SU-DHL-6 (cell line): ENCODE measurements around the gene SHISA7.
A peak's percentile ranks its signal among the peaks of the same experiment; 100 is the strongest.

ENCODE experiments used
- H2AFZ ChIP-seq: fragments of 200-600 bp; sonication (generic); 2 replicates; pipeline ENCODE4 v1.6.1; 2014; ENCODE audit warnings: low read depth, mild to moderate bottlenecking, moderate library complexity, mixed read lengths, antibody characterized with exemption, low read length; ENCODE audit not compliant: severe bottlenecking
- H3F3A ChIP-seq: fragments of 200-600 bp; shearing (Covaris generic); 2 replicates; pipeline ENCODE4 v1.6.0; 2016; ENCODE audit warnings: antibody characterized with exemption, mild to moderate bottlenecking; ENCODE audit not compliant: insufficient read depth
- H3K27ac ChIP-seq: fragments of 200-600 bp; sonication (generic); 2 replicates; pipeline ENCODE4 v1.5.1; 2016; ENCODE audit warnings: low read depth, mild to moderate bottlenecking, low read length, moderate library complexity, mixed read lengths
- H3K27me3 ChIP-seq: fragments of 200-600 bp; sonication (generic), shearing (Covaris generic); 2 replicates; pipeline ENCODE4 v1.6.0; 2014; ENCODE audit warnings: mild to moderate bottlenecking, low read length
- H3K36me3 ChIP-seq: fragments of 200-600 bp; sonication (generic); 2 replicates; pipeline ENCODE4 v1.6.1; 2014; ENCODE audit warnings: mild to moderate bottlenecking, low read length, mixed read lengths
- H3K4me2 ChIP-seq: fragments of 300-600, 200-600 bp; shearing (Covaris generic), sonication (generic); 2 replicates; pipeline ENCODE4 v1.6.0; 2014; ENCODE audit warnings: low read length, low read depth, mild to moderate bottlenecking; ENCODE audit not compliant: poor library complexity, severe bottlenecking
- H3K4me3 ChIP-seq: fragments of 200-600 bp; sonication (generic); 2 replicates; pipeline ENCODE4 v1.5.1; 2014; ENCODE audit warnings: antibody characterized with exemption, low read length, mild to moderate bottlenecking, mixed read lengths; ENCODE audit not compliant: insufficient read depth, poor library complexity, severe bottlenecking
- H3K79me2 ChIP-seq: fragments of 200-600 bp; sonication (generic); 2 replicates; pipeline ENCODE4 v1.6.1; 2014; ENCODE audit warnings: mild to moderate bottlenecking, low read length, moderate library complexity; ENCODE audit not compliant: insufficient read depth
- H3K9ac ChIP-seq: fragments of 200-600 bp; sonication (generic); 2 replicates; pipeline ENCODE4 v1.7.0; 2014; ENCODE audit warnings: mild to moderate bottlenecking, low read length
- H3K9me2 ChIP-seq: fragments of 200-600 bp; sonication (generic); replicated peaks from 2 replicates; pipeline ENCODE4 v1.6.1; 2014; ENCODE audit warnings: low read length; ENCODE audit not compliant: insufficient read depth
- H3K9me3 ChIP-seq: fragments of 200-600 bp; sonication (generic); 2 replicates; pipeline ENCODE4 v1.6.1; 2014; ENCODE audit warnings: low read length, mixed read lengths; ENCODE audit not compliant: insufficient read depth
- H4K20me1 ChIP-seq: fragments of 200-600 bp; sonication (generic); 2 replicates; pipeline ENCODE4 v1.6.1; 2014; ENCODE audit warnings: low read depth, mild to moderate bottlenecking, antibody characterized with exemption, low read length, moderate library complexity, mixed read lengths
- CTCF ChIP-seq: fragments of 200-600 bp; sonication (generic); IDR thresholded peaks from one replicate; pipeline ENCODE4 v1.5.1; 2017; ENCODE audit warnings: antibody characterized with exemption, mild to moderate bottlenecking, low read length, moderate library complexity; ENCODE audit not compliant: insufficient read depth, poor library complexity, severe bottlenecking
- EZH2phosphoT487 ChIP-seq: fragments of 200-600 bp; sonication (generic), shearing (Covaris generic); conservative IDR thresholded peaks from 2 replicates; pipeline ENCODE4 v1.6.1; 2018; ENCODE audit warnings: mild to moderate bottlenecking, antibody characterized with exemption, low read length, moderate library complexity, mixed read lengths

The SHISA7 gene

GRCh38 chr19:55459950-55460657 is 17.0 kb upstream of the SHISA7 start:
- Histone ChIP-seq H3F3A (peaks cover 9% of the 10 kb centered on the region; the same call in 1 of the 2 replicates), H3K36me3 (no peaks in the 10 kb centered on the region), H3K4me3 (no peak overlapping the region), H3K27ac (no peak overlapping the region), H3K9me3 (no peaks in the 10 kb centered on the region), H4K20me1 (no peaks in the 10 kb centered on the region), H3K9ac (no peak overlapping the region), H3K4me2 (peak overlapping the region; percentile 87), H3K79me2 (peaks cover 9% of the 10 kb centered on the region; the same call in 1 of the 2 replicates), H3K27me3 (no peaks in the 10 kb centered on the region), H3K9me2 (no peaks in the 10 kb centered on the region), H2AFZ (no peak overlapping the region)
- TF ChIP-seq CTCF = no peak
- no peak for TF ChIP-seq EZH2phosphoT487

DNA sequence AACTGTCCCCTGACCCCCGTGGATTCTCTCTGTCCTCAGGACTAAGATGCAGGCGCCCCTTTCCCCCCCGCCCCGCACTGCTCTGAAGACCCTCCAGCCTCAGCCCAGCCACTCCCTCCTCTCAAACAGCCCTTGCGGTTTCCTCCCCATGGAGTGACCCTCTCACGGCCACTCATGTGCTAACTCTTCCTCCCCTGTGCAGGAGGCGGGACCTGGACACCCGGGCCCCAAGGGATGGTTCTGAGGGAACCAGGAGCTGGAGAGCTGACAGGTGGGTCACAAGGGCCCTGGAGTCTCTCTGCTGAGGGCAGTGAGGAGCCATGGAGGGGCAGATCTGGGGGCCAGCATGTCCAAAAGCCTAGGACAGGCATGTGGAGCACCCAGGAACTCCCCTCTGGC is 16.4 kb upstream of the SHISA7 start:
- peaks cover 9% of the 10 kb centered on the region; the same call in 1 of the 2 replicates for H3F3A ChIP-seq
- H2AFZ ChIP-seq = no peak overlapping the region
- no peaks in the 10 kb centered on the region for H3K9me2 ChIP-seq
- no peak overlapping the region for H3K4me3 ChIP-seq
- H4K20me1 ChIP-seq = no peaks in the 10 kb centered on the region
- no peaks in the 10 kb centered on the region for H3K36me3 ChIP-seq
- no peaks in the 10 kb centered on the region for H3K27me3 ChIP-seq
- H3K79me2 ChIP-seq = peaks cover 9% of the 10 kb centered on the region; the same call in 1 of the 2 replicates
- H3K27ac ChIP-seq = no peak overlapping the region
- H3K4me2 ChIP-seq = peak overlapping the region; percentile 8
- no peaks in the 10 kb centered on the region for H3K9me3 ChIP-seq
- H3K9ac ChIP-seq = no peak overlapping the region
- TF ChIP-seq EZH2phosphoT487 (no peak), CTCF (no peak)

DNA sequence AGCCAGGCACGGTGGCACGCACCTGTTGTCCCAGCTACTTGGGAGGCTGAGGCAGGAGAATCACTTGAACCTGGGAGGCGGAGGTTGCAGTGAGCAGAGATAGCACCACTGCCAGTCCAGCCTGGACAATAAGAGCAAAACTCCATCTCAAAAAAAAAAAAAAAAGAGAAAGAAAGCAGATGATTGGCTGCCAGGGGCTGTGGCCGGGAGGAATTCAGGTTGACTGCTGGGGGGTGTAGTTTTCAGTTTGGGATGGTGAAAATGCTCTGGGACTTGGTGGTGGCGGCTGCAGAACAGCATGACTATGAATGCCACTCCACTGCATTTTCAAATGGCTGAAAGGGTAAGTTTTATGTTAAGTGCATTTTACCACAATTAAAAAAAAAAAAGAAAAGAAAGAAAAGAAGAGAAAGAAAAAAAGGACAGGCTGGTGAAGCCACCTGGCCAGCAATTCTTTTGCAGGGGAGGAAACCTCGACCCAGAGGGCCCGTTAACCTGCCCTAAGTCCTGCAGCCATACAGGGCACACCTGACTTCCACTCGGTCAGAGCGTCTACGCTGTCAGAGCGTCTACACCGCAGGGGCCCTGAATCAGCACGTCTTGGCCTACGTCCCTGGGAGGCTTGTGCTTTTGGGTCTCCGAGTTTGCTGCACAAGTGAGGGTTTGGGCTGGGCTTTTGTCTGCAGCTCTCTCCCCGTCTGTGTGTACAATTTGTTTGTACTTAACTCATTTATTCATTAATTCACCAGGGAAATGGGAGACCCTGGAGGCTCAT is 14.8 kb upstream of the SHISA7 start:
- Histone ChIP-seq H3K27me3 (no peaks in the 10 kb centered on the region), H2AFZ (no peak overlapping the region), H3K36me3 (no peaks in the 10 kb centered on the region), H3K79me2 (peaks cover 9% of the 10 kb centered on the region; the same call in 1 of the 2 replicates), H3F3A (peaks cover 20% of the 10 kb centered on the region), H3K27ac (no peak overlapping the region), H3K9me2 (no peaks in the 10 kb centered on the region), H4K20me1 (no peaks in the 10 kb centered on the region), H3K4me2 (no peak overlapping the region), H3K9me3 (no peaks in the 10 kb centered on the region), H3K4me3 (no peak overlapping the region), H3K9ac (no peak overlapping the region)
- TF ChIP-seq EZH2phosphoT487 (no peak), CTCF (no peak)
